Measurements from ENCODE around the gene TMEM200B. TPM values are rescaled to one million over a fixed set of nuclear protein-coding genes. Genes with fewer than 3 reads are reported as not detected.
"Not testable (repeated sequence)": the region's sequence is repeated elsewhere in the genome, so short reads cannot be mapped to it uniquely, and the experiment has no call there.

TMEM200B gene
- total and polyA plus RNA-seq, 9 donors, result 16.2 to 65.9 (median 30.6) TPM

DNA sequence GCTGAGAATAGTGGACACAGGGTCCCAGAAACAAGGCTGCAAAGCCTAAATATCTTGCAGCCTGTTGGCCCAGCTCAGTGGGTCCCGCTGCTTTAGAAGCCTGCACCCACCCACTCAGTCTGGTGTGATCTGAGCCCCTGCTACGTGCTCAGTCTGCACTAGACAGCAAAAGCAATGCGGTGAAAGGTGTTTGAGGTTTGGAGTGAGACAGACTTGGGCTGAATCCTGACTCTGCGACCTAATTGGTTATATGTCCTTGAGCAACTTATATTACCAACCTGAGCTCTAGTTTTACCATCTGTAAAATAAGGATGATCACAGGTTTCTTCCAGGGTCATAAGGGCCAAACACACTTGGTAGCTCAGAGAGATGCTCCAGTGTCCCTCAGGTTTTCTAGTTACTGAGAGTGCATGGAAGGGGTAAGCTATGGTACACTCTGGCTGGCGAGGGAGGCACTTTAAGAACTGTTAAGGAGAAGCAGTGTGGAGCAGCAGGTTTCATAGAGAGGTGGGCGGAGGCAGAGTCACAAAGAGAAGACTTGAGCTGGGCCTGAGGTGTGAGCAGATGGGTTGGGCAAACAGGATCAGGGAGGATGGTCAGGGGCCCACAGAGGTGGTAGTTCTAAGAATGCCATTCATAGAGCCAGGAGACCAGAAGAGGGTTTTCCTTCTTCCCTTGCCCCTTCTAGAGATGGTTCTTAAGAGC, 10.1 kb downstream of the TMEM200B start:
- 55 to 61% (median 59%) methylated on average over 6 of the region's 6 CpGs for WGBS, 3 donors
- TF ChIP-seq, protein P1, sequence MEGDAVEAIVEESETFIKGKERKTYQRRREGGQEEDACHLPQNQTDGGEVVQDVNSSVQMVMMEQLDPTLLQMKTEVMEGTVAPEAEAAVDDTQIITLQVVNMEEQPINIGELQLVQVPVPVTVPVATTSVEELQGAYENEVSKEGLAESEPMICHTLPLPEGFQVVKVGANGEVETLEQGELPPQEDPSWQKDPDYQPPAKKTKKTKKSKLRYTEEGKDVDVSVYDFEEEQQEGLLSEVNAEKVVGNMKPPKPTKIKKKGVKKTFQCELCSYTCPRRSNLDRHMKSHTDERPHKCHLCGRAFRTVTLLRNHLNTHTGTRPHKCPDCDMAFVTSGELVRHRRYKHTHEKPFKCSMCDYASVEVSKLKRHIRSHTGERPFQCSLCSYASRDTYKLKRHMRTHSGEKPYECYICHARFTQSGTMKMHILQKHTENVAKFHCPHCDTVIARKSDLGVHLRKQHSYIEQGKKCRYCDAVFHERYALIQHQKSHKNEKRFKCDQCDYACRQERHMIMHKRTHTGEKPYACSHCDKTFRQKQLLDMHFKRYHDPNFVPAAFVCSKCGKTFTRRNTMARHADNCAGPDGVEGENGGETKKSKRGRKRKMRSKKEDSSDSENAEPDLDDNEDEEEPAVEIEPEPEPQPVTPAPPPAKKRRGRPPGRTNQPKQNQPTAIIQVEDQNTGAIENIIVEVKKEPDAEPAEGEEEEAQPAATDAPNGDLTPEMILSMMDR (IDR thresholded peaks at IDR 0.05), result no peak
- TF ChIP-seq POLR2A (IDR thresholded peaks at IDR 0.05) (no peak), EP300 (IDR thresholded peaks at IDR 0.05) (no peak)
- H3K36me3 ChIP-seq, result no peaks in the 10 kb centered on the region
- H3K27me3 ChIP-seq, result no peaks in the 10 kb centered on the region
- no peaks in the 10 kb centered on the region for H3K9me3 ChIP-seq
- intact Hi-C loops (cut with DNase I), result loop anchor here in 1 of 4 donors (10.0 kb wide), 1 partner anchor 59 kb away; no protein-coding TSS in a partner anchor
- no peak for DNase-seq
- no peak overlapping the region for H3K27ac ChIP-seq
- peaks cover 3% of the 10 kb centered on the region for H3K4me1 ChIP-seq (ENCODE audit: insufficient read depth)
- H3K4me3 ChIP-seq, result no peak overlapping the region

- Histone ChIP-seq H3K36me3 (no peaks in the 10 kb centered on the region), H3K4me1 (ENCODE audit: insufficient read depth) (peaks cover 3% of the 10 kb centered on the region), H3K27ac (no peak overlapping the region), H3K27me3 (no peaks in the 10 kb centered on the region), H3K9me3 (no peaks in the 10 kb centered on the region), H3K4me3 (no peak overlapping the region)
- DNase-seq, result no peak
- intact Hi-C loops (cut with DNase I), result loop anchor here in 1 of 4 donors (10.0 kb wide), 1 partner anchor 58 kb away; no protein-coding TSS in a partner anchor
- TF ChIP-seq EP300 (IDR thresholded peaks at IDR 0.05) (no peak), POLR2A (IDR thresholded peaks at IDR 0.05) (no peak)
- TF ChIP-seq, protein P1 (IDR thresholded peaks at IDR 0.05), result no peak
- 77 to 82% (median 80%) methylated on average over 7 of the region's 7 CpGs for WGBS, 3 donors
These were observed 10.8 kb downstream of the TMEM200B start for GRCh38 chr1:29112705-29113412.

- H3K36me3 ChIP-seq; H3K27me3 ChIP-seq; H3K4me1 ChIP-seq (ENCODE audit: insufficient read depth); H3K4me3 ChIP-seq; H3K9me3 ChIP-seq; DNase-seq; H3K27ac ChIP-seq; intact Hi-C loops (cut with DNase I): not testable (repeated sequence)
- 93 to 98% (median 95%) methylated on average over 6 of the region's 6 CpGs for WGBS, 3 donors
These were observed 15.7 kb downstream of the TMEM200B start for GRCh38 chr1:29108041-29108440.

- H3K27ac ChIP-seq, result no peak overlapping the region
- TF ChIP-seq, protein P1 (IDR thresholded peaks at IDR 0.05), result no peak
- TF ChIP-seq EP300 (IDR thresholded peaks at IDR 0.05) (no peak), POLR2A (IDR thresholded peaks at IDR 0.05) (no peak)
- DNase-seq, result no peak
- no peak overlapping the region for H3K4me3 ChIP-seq
- intact Hi-C loops (cut with DNase I), result no loop called here
- no peaks in the 10 kb centered on the region for H3K4me1 ChIP-seq (ENCODE audit: insufficient read depth)
- no peaks in the 10 kb centered on the region for H3K36me3 ChIP-seq
- no peaks in the 10 kb centered on the region for H3K27me3 ChIP-seq
- no peaks in the 10 kb centered on the region for H3K9me3 ChIP-seq
- 84 to 87% (median 84%) methylated on average over 6 of the region's 6 CpGs for WGBS, 3 donors
These were observed 17.9 kb downstream of the TMEM200B start for GRCh38 chr1:29105822-29106221.

- Histone ChIP-seq H3K4me1 (ENCODE audit: insufficient read depth) (no peaks in the 10 kb centered on the region), H3K9me3 (no peaks in the 10 kb centered on the region), H3K27me3 (no peaks in the 10 kb centered on the region), H3K36me3 (no peaks in the 10 kb centered on the region), H3K4me3 (no peak overlapping the region), H3K27ac (no peak overlapping the region)
- intact Hi-C loops (cut with DNase I), result no loop called here
- no peak for TF ChIP-seq POLR2A (IDR thresholded peaks at IDR 0.05)
- no peak for TF ChIP-seq EP300 (IDR thresholded peaks at IDR 0.05)
- TF ChIP-seq, protein P1 (IDR thresholded peaks at IDR 0.05), result no peak
- 89 to 92% (median 90%) methylated on average over 1 of the region's 1 CpG for WGBS, 3 donors
- no peak for DNase-seq
These were observed 23.2 kb downstream of the TMEM200B start for GRCh38 chr1:29100487-29100886.
